HG03025 (cell line): ENCODE results near the gene LEPROT.

Experiments
- ATAC-seq: cut with Tn5 transposase; IDR thresholded peaks from one replicate; pipeline ENCODE4 v1.9.1; 2021; ENCODE audit warnings: mild to moderate bottlenecking, moderate library complexity; ENCODE audit not compliant: unreplicated experiment, low FRiP score

Gene LEPROT

DNA sequence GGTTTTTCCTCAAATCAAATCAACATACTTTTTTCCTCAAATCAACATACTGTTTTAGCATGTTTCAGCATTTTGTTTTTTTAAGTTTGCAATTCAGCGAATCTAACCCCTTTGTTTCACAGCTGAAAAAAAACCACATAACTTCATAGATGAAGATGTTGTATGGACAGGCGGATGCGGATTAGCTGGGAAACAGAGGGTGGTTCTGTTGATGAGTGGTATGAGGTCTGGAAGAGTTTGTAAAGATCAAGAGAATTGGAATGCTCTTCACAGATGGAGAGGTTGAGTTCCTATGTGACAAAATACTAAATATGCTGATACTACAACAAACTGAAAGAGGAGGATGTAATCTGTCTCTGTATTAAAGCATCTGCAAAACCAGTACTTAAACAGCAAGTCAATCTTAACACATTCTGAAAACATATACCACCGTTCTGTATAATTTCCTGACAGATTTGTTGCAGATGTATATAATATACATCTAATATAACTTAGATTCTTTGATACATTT lies 10.6 kb upstream of the LEPROT start:
- no peak for ATAC-seq

DNA sequence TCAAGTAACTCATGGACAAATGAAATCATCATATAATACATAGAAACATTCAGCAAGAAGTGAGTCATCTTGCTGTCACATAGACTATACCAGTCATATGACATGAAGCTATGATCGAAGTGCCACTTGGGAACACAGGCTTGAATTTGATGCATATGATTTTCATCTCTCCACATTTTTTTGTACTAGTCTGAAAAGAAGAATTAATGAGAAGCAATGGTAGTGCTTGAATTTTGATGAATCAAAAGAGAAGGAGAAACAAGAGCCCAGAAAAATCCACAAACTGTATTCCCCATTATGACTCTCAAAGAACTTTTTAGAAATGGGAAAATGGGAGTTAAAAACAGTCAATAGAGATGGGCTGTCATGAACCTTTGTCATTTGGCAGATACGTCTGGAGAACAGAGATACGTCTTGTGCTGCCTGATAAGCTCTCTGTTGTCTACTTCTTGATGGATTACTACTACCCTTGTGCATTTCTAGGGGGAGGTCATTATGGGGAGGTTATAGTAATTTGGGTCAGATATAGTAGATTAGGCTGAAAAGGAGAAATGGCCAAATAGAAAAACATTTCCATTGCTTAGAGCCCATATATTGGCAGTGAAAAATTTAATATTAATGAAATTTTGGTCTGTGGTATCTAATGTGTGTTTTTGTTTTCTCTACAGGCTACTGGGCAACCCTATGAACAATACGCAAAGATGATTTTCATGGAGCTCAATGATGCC lies 8.0 kb upstream of the LEPROT start:
- ATAC-seq = no peak

DNA sequence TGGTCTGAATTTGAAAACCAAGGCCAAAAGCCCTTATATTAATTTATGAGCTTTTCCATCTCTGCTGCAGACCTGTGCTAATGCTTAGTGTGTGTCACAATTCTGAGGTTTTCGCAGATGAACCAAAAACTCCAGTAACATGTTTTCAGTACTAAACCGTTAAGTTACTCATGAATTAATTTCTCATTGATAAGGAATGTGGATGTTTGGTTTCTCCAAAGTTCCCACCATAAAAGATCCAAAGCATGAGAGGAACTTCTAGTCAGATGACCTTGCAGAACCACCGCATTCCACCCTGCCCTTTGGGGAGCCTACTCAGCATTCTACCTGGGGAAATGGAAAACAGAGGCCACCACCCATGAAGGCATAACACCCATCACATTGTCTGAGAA lies 7.5 kb upstream of the LEPROT start:
- ATAC-seq = no peak

DNA sequence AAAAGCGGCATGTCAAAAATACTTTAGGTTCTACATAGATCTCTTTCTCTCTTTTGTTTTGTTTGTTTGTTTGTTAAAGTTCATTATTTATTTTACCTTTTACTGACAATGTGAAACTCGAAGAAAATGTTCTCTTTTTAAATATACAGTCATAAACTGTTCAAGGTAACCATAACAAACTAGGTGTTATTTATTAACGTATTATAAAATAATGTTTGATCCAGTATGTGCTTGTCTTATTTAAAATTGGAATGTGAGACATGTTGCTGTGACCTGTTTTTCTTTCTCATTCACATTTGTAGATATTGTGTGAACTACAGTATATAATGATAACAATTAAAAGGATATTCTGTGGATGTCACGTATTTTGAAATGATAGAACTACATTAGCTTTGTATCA lies 5.9 kb upstream of the LEPROT start:
- no peak for ATAC-seq

DNA sequence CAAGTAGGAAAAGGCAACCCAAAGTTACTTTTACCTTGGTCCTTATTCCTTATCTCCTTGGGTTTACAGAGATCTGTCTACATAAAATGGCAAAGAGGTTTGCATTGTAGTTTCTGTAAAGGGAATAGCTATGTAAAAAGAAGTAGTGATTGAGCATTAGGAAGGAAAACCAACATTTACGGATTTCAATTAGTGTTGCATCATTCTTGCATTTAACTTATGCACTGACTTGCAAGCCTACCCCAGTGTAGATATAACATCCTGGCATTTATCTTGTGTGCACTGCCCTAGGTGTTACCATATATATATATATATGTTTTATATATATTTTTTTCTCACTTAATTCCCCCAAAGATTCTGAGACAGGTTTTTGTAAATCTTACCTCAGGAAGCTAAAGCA lies 3.7 kb upstream of the LEPROT start:
- ATAC-seq = no peak

DNA sequence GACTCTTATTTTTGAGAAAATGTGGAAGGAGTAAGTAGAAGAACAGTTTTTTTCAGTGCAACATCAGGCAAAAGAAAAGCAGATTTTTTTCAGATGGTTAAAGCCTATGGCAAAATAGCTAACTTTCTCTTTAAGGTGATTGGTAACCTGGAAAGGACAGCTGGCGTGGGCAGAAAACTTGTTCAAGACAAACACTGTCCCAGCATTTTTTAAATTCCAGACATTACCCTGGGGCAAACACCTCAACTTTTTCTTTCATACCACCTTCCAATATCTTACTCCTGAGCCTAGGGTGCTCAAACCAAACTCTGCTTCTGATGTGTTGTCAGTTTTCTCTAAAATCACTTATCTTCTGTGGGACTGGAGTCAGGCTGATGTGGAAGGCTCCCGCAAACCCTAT lies 2.7 kb upstream of the LEPROT start:
- ATAC-seq = no peak

DNA sequence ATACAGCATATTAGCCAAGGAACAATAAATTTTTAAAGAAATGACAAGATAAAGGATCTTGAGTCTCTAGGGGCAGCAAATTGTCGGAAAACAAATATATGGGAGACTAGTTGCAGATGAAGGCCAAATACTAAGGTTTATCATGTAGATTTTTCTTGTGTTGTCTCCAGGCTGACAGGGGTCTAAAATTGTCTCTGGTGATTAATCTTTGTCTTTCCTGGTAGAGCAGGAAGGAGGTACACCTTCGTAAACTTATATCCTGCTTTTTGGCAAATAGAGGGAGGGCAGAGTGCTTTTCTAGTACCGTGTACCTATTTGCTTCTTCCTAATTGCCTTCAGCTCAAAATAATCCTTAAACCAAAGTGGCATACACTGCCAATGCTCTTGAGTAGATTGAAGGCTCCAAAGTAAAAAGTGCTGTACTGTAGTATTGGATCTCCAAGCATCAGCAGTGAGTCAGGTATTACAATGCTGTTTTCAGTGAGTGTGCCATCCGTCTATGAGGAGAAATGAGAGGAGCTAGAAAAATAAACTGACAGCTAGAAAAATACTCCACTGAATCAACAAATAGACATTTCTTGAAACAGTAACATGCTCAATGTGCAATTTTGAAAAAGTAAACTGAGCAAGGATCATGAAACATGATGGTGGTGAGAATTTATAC lies 1.8 kb upstream of the LEPROT start:
- ATAC-seq = no peak

DNA sequence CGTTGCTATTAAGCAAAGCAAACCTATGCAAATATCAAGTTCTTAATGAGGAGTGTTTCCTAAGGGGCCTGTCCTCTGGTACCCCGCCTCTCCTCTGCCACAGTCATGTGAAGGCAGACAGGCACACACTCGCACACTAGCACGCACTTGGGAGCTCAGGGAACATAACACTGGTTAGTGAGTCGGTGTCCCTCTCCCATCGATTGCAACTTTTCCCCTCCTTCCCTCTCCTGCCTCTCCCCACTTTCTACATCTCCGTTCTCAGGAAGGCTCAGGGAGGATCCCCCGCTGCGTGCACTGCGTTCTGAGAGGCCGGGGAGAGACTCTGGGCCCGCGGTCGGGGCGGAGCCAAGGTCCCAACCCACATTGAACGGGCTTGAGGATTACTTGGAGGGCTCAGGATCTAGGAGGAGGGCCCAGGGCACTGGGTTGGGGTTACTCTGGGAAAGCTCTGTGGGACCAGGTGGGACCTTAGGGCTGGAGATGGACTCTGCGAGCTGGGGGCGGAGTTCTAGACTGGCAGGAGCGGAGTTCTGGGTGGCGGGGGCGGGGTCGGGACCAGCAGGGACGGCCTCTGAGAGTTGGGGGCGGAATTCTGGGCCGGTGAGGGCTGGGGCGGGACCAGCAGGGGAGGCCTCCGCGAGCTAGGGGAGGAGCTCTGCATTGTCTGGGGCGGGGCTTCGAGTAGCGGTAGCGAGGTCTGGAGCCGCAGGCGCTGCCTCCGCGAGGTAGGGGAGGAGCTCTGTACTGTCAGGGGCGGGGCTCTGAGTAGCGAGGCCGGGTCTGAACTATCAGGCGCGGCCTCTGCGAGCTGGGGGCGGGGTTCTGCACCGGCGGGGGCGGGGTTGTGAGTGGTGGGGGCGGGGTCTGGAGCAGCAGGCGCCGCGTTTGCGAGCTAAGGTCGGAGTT lies 533 bp upstream of the LEPROT start:
- peak; percentile 93 for ATAC-seq

DNA sequence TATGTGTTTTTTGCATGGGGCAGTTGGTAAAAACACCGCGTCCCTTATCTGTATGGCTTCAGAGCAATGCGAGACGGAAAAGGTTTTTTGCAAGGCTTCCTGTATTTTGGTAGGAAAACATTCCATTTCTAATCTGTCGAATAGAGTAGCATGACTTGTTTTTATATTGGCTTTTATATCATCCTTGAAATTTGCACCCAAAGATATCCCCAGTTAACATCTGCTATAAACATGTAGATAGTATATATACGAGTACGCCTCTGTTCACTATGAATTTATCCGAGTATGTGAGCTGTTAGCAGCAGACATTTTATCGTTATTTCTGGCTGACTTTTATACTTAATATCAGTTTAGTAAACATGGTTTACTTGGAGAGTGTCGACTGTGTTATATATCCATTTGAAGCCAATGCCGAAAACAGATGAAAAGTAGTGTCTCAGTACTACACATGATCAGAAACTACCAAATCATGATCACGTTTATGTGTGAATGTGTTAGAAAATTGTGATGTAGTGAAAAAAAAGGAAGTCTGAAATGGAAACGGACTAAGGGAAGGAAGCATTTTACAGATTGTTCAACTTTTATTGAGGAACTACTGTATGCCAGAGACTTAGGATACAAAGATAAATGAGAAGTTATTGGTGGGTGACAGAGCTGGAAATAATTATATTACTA lies 1.0 kb downstream of the LEPROT start:
- ATAC-seq = no peak

DNA sequence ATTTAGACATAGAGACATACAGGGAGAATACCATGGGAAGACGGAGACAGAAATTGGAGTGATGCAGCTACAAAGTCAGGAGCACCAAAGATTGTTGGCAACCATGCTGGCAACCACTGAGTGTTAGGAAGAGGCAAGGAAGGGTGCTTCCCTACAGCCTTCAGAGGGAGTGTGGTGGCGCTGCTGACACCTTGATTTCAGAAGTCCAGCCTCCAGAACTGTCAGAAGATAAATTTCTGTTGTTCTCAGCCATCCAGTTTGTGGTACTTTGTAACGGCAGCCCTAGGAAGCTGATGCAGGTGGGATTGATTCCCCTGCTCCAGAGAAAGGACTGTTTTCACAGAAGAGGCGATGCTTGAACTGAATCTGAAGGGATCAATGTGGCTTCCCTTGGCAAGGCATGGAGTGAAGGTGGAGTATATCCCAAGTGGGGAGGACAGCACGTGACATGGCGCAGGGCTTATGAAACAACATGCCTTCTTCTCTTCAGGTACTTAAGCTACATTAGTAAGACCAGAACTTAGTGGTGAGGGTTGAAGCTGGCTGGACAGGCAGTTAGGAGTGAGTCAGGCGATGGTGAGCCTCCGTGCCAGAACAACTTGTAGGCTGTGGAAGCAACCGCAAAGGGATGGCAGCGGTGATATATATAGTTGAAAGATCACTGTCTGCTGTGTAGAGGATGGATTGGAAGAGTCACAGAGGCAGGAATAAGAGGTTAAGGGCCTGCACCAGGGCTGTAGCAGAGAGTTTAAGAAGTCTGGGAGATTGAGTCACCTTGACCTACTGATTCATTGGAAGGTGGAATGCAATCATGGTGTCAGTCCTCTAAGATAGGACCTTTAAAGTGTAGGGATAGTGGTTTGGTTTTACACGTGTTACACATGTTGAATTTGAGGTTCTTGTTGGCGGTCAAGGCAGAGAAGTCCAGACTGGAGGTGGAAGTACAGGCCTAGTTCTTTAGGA lies 2.1 kb downstream of the LEPROT start:
- no peak for ATAC-seq

DNA sequence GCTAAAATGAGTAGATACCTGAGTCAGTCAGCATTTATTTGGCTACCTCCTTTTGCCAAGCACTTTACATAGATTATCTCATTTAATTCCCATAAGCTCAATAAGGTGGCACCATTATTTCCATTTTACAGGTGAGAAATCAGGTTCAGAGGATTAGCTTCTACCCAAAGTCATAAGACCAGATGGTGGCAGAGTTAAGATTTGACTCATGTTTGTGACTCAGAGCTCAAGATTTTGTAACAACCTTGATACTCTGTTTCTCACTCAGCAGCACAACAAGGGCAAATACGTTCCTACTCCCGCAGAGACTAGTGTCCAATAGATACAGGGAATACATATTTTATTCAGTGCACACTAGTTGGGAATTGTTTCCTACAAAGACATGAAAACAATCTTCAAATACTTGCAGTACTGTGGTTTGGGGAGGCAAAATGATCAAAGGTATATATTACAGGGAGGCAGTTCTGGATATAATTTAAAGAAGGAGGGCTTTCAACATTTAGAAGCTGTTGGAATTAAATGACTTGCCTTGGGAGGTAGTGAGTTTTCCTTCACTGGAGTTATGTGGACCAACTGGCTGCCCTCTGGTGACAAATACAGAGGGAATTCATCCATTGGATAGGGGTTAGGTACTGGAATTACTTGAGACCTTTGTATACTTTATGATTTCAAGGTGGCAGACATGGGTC lies 3.6 kb downstream of the LEPROT start:
- ATAC-seq = no peak

DNA sequence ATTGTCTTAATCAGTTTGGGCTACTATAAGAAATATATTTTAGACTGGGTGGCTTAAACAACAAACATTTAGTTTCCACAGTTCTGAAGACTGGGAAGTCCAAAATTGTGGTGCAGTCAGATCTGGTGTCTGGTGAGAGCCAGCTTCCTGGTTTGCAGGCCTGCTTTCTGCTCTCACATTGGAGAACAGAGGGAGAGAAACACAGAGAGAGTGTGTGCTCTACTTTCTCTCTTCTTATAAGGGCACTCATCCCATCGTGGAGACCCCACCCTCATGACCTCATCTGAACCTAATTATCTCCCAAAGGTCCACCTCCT lies 4.1 kb downstream of the LEPROT start:
- no peak for ATAC-seq

DNA sequence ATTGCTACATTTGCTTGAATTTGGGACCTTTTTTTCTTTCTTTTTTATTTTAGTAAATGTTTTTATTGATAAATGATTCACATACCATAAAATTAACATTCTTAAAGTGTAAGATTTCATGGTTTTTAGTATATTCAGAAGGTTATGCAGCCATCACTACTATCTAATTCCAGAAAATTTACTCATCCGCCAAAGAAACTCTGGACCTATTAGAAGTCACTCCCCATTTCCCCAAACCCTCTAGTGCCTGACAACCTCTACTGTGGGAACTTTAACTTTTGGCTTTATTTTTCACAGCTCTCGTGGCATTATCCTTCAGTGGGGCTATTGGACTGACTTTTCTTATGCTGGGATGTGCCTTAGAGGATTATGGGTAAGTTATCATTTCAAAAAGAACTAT lies 4.5 kb downstream of the LEPROT start:
- ATAC-seq = no peak

DNA sequence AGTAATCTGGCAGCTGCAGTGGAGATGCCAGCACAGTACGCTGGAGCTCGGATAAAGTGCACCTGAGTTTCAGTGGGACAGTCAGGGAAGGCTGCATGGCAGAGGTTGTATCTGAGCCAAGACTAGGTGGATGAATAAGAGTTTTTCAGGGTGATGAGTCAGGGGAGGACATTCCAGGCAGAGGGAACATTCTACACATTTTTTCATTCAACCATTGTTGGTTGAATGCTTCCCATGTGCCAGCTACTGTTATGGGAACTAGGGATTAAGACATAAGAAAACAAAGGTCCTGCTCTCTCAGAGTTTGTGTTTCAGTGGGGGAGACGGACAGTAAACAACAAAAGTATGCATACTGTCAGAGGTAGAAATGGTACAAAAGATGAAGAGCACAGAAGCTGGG lies 5.2 kb downstream of the LEPROT start:
- ATAC-seq = no peak

DNA sequence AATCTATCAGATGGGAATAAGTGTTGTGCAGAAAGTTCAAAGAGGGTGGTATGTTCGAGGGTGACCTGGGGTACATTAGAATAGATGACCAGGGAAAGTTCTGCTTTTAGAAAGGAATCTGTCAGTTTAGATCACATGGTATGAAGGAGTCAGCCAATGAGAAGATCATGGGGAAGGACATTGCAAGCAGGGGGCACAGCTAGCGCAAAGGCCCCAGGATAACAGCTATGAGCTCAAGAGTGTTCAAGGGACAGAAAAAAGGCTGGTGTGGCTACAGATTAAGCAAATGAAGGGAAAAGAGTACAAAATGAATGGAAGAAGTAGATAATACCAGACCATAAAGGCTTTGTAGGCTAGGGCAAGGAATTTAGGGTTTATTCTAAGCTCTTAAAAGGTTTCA lies 8.6 kb downstream of the LEPROT start:
- no peak for ATAC-seq

DNA sequence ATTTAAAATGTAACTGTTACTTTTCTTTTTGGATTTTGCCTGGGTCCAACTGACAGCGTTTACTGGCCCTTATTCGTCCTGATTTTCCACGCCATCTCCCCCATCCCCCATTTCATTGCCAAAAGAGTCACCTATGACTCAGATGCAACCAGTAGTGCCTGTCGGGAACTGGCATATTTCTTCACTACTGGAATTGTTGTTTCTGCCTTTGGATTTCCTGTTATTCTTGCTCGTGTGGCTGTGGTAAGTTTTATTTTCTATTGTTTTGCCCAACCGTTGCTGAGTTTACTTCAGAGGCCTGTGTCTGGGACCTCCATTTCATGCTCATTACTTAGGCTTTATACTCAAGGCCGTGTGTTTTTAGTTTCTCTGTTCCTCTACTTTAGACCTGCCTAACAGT lies 9.3 kb downstream of the LEPROT start:
- no peak for ATAC-seq

DNA sequence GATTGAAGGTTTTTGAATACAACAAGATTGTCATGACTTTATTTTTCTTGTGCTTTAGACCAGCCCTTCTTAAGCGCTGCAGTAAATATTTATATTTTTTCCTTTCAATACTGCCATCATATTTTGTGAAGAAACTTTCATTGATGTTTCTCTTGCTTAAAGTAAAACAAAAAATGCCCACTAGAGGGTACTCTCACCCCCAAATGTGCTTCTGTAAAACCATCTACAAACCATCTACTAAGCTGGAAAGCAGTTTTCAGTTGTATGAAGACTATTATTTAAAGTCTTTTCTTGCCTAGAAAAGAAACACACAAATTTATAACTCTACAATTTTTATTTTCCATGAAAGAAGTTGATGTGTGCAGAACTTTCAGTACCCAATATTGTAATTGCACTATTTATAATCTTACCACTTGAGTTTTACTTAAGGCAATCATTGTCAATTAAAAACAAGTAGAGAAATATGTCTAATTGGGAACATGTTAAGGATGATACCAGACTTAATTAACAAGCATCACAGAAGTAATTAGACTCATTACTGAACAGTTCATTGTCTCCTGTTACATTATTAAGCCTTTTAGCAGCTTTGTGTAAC lies 10.7 kb downstream of the LEPROT start:
- ATAC-seq = no peak

DNA sequence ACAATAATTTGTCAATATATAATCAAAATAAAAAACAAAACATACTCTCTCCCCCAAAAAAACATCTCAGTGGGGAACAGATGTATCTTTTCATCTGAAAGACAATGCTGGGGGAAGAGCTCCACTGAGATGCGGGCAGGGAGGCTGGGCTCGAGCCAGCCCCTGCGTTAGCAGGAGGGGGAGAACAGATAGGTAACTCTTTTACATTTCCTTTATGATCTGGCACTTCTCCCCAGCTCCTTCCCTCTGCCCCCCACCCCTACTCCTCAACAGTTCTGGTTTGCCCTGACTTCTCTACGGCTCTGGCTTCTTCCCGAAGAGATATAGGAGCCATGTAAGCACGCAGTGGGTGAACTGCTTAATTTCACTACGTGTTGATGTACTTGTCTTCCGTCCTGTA lies 12.4 kb downstream of the LEPROT start:
- no peak for ATAC-seq

DNA sequence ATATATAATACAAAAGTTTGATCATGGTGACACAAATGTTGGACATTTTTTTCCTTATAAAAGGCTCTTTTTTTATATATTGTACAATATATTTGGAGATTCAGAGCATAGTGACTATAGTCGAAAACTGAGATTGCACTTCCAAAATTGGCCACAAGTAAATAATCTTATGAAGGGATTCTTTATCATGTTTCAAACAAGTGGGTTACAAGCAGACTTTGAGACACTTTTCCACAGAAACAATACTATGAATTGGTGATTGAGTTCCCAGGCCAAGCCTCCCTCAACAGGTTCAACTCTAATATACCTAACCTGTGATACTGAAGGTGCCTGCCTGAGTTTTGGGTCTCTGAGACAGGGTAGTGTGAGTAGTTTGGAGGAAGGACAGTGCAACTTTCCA lies 13.8 kb downstream of the LEPROT start:
- no peak for ATAC-seq
